Cardiac muscle cell (in vitro differentiated cells and primary cell): Measurements from ENCODE around the gene FBXO45. TPM values are rescaled to one million over a fixed set of nuclear protein-coding genes. Genes with fewer than 3 reads are reported as not detected.

Source experiments
- DNase-seq, 2 donors: peaks; one replicate each; pipeline versions ENCODE4 v3.0.0 to v3.0.0-alpha.2; 2010 to 2017; ENCODE audit warnings: low read depth in 1 of 2, low spot score in 1 of 2
- H3K27ac ChIP-seq: fragments of 200-600 bp; sonication (generic); 2 replicates; pipeline ENCODE4 v1.5.1; 2016
- H3K27me3 ChIP-seq: fragments of 200-600 bp; sonication (generic); 2 replicates; pipeline ENCODE4 v1.6.0; 2016; ENCODE audit warnings: control low read depth
- H3K36me3 ChIP-seq: fragments of 200-600 bp; sonication (generic); 2 replicates; pipeline ENCODE4 v1.5.1; 2016; ENCODE audit warnings: control low read depth
- H3K4me1 ChIP-seq: fragments of 200-600 bp; sonication (generic); 2 replicates; pipeline ENCODE4 v1.8.1; 2017; ENCODE audit warnings: low read depth, mild to moderate bottlenecking, mixed run types
- H3K4me3 ChIP-seq: fragments of 200-600 bp; sonication (generic); 2 replicates; pipeline ENCODE4 v1.5.1; 2016; ENCODE audit warnings: mild to moderate bottlenecking
- H3K9me3 ChIP-seq: fragments of 200-600 bp; sonication (generic); 2 replicates; pipeline ENCODE4 v1.5.1; 2017; ENCODE audit warnings: low read depth, mild to moderate bottlenecking, control low read depth
- polyA plus RNA-seq: library from polyadenylated mRNA; unstranded; fragments of >200 nt; fragmentation: Nextera tagmentation; extraction: Ambion mirVana; gene quantifications from 2 replicates; pipeline ENCODE4 v1.2.1, GENCODE V29; 2016
- total RNA-seq: library from RNA; depleted of rRNA; stranded (reverse); fragments of >200 nt; gene quantifications from 2 replicates; pipeline ENCODE4 v1.2.3, GENCODE V29; 2016
- TF ChIP-seq, protein P1 (sequence below): IDR thresholded peaks from 2 replicates; pipeline ENCODE4 v1.5.1; 2012; ENCODE audit warnings: low read depth, mild to moderate bottlenecking, low read length

The FBXO45 gene
- total and polyA plus RNA-seq, 2 experiments from 2014 or later: 5.9 to 9.1 TPM

DNA sequence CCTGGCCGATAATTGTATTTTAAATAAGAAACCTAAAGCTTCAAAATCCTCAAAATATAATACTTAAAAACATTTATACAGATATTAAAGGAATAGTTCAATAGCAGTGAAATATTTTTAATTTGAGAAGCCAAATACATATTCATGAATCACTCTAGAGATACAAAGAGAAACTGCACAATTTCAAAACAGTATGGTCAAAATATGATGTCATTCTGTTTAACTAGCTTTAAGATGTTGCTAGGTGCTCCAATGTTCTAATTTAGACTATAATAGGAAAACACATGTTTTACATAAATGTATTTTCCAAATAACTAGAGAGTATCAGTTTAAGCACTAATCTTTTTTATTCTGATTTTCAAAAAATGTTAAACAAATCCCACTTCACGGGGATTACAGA lies 60.8 kb downstream of the FBXO45 start:
- DNase-seq: no peak
- Histone ChIP-seq H3K36me3 (no peaks in the 10 kb centered on the region), H3K27me3 (no peaks in the 10 kb centered on the region), H3K9me3 (no peaks in the 10 kb centered on the region), H3K27ac (no peak overlapping the region), H3K4me1 (peaks cover 8% of the 10 kb centered on the region), H3K4me3 (no peak overlapping the region)
- TF ChIP-seq, protein P1, sequence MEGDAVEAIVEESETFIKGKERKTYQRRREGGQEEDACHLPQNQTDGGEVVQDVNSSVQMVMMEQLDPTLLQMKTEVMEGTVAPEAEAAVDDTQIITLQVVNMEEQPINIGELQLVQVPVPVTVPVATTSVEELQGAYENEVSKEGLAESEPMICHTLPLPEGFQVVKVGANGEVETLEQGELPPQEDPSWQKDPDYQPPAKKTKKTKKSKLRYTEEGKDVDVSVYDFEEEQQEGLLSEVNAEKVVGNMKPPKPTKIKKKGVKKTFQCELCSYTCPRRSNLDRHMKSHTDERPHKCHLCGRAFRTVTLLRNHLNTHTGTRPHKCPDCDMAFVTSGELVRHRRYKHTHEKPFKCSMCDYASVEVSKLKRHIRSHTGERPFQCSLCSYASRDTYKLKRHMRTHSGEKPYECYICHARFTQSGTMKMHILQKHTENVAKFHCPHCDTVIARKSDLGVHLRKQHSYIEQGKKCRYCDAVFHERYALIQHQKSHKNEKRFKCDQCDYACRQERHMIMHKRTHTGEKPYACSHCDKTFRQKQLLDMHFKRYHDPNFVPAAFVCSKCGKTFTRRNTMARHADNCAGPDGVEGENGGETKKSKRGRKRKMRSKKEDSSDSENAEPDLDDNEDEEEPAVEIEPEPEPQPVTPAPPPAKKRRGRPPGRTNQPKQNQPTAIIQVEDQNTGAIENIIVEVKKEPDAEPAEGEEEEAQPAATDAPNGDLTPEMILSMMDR: no peak

DNA sequence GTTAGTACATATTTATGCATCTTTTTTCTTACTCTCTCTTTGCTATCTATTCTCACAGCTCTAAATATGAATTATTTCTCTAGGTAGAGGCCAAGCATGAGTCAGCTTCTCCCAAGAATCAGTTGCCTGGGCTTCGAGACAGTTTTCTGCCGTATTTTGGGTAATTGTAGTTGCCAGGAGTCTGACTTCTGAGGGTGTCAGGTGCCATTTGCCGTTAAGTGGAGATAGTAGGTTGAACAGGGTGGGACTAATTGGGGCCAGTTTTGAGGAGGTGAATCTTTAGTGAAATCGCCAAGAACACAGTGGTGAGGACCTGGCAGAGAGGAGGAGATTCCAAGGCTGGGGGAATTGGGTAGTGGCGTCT lies 63.2 kb downstream of the FBXO45 start:
- Histone ChIP-seq H3K36me3 (no peaks in the 10 kb centered on the region), H3K9me3 (no peaks in the 10 kb centered on the region), H3K4me3 (peak overlapping the region; percentile 28), H3K27me3 (no peaks in the 10 kb centered on the region), H3K4me1 (peaks cover 8% of the 10 kb centered on the region), H3K27ac (peak overlapping the region; percentile 92)
- TF ChIP-seq, protein P1: no peak
- DNase-seq: no peak

DNA sequence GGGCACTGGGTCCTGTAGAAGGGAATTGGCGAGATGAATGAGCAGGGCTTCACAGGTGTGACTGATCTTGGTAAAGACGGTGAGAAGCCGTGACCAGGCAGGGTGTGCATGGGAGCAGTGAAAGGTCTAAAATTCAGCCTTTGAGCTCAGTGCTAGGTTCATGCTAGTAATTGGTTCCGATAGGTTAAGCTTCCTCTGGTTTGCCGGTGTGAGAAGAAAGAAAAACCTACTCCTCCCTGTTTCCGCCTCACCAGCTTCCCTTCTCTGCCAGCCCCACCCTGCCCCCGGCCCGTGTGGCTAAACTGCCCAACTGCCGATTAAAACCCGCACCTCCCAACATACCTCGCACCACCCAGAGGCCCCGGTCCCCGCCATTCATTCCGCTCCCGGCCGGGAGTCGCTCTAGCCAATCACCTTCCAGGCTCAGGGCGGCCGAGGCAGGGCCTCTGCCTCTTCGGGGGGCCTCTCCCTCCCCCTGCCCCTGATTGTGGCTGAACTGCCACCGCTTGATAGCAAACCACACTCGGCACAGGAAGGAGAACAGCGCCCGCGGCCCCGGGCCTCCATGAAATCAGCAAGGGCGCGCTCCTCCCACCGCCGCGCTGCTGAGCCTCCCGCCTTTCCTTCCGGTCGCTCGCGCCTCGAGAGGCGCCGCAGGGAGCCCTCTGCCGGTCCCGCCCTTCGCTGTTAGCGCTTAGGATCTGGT lies 63.7 kb downstream of the FBXO45 start:
- peak overlapping the region; percentile 28 for H3K4me3 ChIP-seq
- no peaks in the 10 kb centered on the region for H3K27me3 ChIP-seq
- DNase-seq: peak; percentile 80 to 93
- H3K27ac ChIP-seq: peak overlapping the region; percentile 92
- TF ChIP-seq, protein P1: peak; percentile 31
- H3K4me1 ChIP-seq: peaks cover 8% of the 10 kb centered on the region
- no peaks in the 10 kb centered on the region for H3K9me3 ChIP-seq
- no peaks in the 10 kb centered on the region for H3K36me3 ChIP-seq

DNA sequence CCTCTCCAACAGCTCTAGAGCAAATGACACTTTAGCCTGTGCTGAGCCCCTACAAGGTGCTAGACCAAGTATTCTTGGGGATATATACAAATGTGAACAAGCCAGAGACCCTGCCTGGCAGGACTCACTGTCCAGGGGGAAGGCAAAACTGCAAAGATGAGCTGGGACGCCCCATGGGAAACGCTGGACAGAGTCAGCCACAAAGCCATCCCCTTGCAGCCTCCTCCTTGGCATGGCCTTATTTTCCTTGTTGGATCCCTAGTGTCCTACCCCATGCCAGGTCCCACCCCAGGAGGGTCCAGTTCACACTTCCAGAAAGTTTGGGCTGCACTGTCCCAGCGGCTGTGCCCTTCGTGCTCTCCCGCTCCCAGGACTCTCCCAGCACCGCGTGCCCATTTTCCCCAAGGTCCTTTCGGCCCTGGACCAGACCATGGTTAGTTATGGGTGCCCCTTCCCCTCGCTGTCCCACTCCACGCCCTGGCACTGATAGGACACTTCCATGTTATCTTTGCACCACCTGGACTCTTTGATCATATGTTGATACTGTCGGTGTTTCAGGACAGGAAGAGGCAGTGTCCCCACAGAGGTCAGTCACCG lies 65.2 kb downstream of the FBXO45 start:
- Histone ChIP-seq H3K4me1 (peaks cover 8% of the 10 kb centered on the region), H3K27me3 (peaks cover 6% of the 10 kb centered on the region), H3K27ac (no peak overlapping the region), H3K36me3 (no peaks in the 10 kb centered on the region), H3K4me3 (no peak overlapping the region), H3K9me3 (no peaks in the 10 kb centered on the region)
- TF ChIP-seq, protein P1: no peak
- no peak for DNase-seq

DNA sequence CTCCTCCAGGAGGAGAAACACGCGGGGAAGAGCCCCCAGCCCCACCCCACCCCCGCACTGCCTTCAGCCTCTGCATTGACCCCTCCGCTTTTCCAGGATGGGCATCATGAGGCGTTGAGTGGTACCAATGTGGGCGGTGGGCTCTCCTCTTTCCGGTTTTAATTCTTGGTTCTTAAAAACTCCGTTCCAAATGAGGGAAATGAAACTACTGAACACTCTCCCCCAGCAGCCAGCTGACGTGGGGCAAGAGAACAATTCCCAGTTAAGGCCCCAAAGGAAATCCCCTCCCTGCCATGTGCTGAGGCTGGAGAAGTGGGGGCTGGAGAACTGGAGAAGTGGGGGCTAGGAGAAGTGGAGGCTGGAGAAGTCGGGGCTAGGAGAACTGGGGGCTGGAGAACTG lies 65.8 kb downstream of the FBXO45 start:
- Histone ChIP-seq H3K9me3 (no peaks in the 10 kb centered on the region), H3K27me3 (peaks cover 12% of the 10 kb centered on the region), H3K4me1 (peaks cover 8% of the 10 kb centered on the region), H3K36me3 (no peaks in the 10 kb centered on the region), H3K27ac (no peak overlapping the region), H3K4me3 (no peak overlapping the region)
- DNase-seq: no peak
- TF ChIP-seq, protein P1: no peak
